ENCODE measurements around the gene NHLRC4.

DNA sequence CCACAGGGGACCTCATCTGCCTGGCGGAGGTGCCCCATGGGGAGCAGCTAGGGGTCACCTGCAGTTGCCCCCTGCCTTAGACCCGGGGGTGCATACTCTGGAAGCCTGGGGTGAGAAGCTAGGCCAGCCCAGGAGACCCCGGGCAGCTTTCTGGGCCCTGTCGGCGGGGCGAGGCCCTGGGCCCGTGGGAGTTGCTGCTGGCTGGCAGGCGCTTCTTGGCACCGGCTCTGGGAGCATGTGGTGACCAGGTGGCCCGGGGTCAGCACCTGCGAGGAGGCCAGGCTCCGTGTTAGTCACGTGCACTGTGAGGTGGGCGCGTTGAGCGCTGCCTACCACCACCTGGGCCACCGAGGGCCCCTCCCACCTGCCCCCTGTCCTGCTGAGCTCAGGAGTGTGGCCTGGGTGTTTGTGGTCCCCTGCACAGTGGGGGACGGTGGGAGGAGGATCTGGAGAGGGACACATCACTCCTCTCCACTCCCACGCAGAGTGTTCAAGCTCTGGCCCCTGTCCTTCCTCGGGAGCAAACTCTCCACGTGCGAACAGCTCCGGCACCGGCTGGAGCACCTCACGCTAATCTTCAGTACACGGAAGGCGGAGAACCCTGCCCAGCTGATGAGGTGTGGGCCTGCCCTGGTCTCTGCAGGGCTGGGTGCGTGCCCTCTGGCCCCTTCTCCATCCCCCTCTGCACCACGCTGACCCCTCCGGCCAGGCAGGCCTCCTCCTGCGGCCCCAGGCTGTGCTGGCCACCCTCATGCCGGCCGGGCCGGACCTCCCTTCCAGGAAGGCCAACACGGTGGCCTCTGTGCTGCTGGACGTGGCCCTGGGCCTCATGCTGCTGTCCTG lies 8.8 kb downstream of the NHLRC4 start:
- TF ChIP-seq POLR2AphosphoS5 (IDR thresholded peaks at IDR 0.05): no peak
- TF ChIP-seq, protein P1, sequence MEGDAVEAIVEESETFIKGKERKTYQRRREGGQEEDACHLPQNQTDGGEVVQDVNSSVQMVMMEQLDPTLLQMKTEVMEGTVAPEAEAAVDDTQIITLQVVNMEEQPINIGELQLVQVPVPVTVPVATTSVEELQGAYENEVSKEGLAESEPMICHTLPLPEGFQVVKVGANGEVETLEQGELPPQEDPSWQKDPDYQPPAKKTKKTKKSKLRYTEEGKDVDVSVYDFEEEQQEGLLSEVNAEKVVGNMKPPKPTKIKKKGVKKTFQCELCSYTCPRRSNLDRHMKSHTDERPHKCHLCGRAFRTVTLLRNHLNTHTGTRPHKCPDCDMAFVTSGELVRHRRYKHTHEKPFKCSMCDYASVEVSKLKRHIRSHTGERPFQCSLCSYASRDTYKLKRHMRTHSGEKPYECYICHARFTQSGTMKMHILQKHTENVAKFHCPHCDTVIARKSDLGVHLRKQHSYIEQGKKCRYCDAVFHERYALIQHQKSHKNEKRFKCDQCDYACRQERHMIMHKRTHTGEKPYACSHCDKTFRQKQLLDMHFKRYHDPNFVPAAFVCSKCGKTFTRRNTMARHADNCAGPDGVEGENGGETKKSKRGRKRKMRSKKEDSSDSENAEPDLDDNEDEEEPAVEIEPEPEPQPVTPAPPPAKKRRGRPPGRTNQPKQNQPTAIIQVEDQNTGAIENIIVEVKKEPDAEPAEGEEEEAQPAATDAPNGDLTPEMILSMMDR (IDR thresholded peaks at IDR 0.05): no peak
